ENCODE measurements around the gene EPN2. TPM values are rescaled to one million over a fixed set of nuclear protein-coding genes. Genes with fewer than 3 reads are reported as not detected.
"Not testable (repeated sequence)": the region's sequence is repeated elsewhere in the genome, so short reads cannot be mapped to it uniquely, and the experiment has no call there.

EPN2 gene
- total RNA-seq, 2 experiments from 2014 or later: 20.1 to 20.4 TPM

DNA sequence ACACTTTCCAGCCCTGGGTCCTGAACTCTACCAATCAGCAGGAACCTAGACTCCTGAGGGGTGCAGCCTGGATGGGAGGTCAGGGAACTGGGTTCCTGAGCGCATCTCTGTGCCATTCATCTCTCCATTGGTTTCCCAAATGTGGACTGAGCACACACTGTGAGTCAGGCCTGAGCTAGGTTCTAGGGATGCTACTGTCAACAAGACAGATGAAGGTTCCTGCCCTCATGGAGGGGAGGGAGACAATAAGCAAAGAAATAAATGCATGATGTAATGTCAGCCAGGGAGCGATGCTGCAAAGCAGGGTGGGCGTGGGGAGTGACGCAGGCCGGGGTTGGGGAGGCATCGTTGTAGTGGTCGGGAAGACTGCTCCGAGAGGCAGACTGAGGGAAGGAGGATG lies 17.0 kb upstream of the EPN2 start:
- CTCF ChIA-PET (ENCODE audit: unreplicated experiment); BruUV-seq (replicated peaks); POLR2A ChIA-PET: not testable (repeated sequence)

DNA sequence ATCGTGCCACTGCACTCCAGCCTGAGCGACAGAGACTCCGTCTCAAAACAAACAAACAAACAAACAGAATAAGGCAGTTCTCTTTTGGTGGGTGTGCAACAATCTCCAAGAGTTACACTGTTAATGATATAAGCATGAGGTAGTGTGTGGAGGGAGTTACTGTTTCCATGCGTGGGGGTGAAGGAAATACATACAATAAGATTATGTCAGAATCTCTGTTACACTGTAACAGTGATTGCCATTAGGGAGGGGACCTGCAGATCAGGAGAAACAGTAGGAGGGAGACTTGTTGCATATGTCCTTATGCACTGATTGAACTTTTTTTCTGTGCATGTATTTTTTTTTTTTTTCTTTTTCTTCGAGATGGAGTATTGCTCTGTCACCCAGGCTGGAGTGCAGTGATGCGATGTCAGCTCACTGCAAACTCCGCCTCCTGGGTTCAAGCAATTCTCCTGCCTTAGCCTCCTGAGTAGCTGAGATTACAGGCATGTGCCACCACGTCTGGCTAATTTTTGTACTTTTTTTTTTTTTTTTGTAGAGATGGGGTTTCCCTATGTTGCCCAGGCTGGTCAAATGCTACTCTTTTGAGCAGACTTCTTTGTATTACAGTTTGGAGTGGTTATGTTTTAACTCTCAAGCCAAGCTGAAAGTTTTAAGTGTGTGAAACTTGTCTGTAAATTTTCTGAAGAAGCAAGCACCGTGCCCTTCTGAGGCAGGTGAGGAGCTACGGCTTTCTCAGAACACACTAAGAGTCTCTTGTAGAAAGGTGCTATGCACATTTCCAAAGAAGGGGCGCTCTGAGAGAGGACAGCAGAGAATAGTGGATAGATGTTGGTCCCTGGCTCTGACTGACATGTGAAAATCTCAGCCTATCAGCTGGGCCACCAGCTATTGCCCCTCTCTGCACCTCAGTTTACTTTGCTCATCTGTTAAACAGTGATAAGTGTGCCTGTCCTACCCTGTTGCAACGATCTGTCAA lies 10.3 kb upstream of the EPN2 start:
- H3K4me3 ChIP-seq (ENCODE audit: low read depth, low read length, poor library complexity, severe bottlenecking); H3K9me2 ChIP-seq (ENCODE audit: insufficient read depth, low read length); BruUV-seq (replicated peaks); intact Hi-C loops (cut with micrococcal nuclease; ENCODE audit: unreplicated experiment); H3K36me3 ChIP-seq (ENCODE audit: insufficient read depth, low read length); H3K79me2 ChIP-seq (ENCODE audit: insufficient read depth, low read depth, low read length); H4K20me1 ChIP-seq (ENCODE audit: insufficient read depth, low read length); H3K4me1 ChIP-seq (ENCODE audit: insufficient read depth, low read length, poor library complexity, severe bottlenecking); POLR2A ChIA-PET; H3K9me3 ChIP-seq (ENCODE audit: low read length); H3K4me2 ChIP-seq (ENCODE audit: low read length); H3K27ac ChIP-seq (ENCODE audit: low read depth, low read length, poor library complexity, severe bottlenecking); CTCF ChIA-PET (ENCODE audit: unreplicated experiment); DNase-seq (ENCODE audit: low spot score); H2AFZ ChIP-seq (ENCODE audit: low read length): not testable (repeated sequence)

More for the DNA sequence above, 17.0 kb upstream of the EPN2 start:
- H3K9me3 ChIP-seq (ENCODE audit: low read length); H4K20me1 ChIP-seq (ENCODE audit: insufficient read depth, low read length); H3K27ac ChIP-seq (ENCODE audit: low read depth, low read length, poor library complexity, severe bottlenecking); H3K4me1 ChIP-seq (ENCODE audit: insufficient read depth, low read length, poor library complexity, severe bottlenecking); H3K9me2 ChIP-seq (ENCODE audit: insufficient read depth, low read length); H3K4me2 ChIP-seq (ENCODE audit: low read length); H3K4me3 ChIP-seq (ENCODE audit: low read depth, low read length, poor library complexity, severe bottlenecking); H2AFZ ChIP-seq (ENCODE audit: low read length); H3K36me3 ChIP-seq (ENCODE audit: insufficient read depth, low read length); DNase-seq (ENCODE audit: low spot score); H3K79me2 ChIP-seq (ENCODE audit: insufficient read depth, low read depth, low read length); intact Hi-C loops (cut with micrococcal nuclease; ENCODE audit: unreplicated experiment): not testable (repeated sequence)

GRCh38 chr17:19234676-19235075 lies 2.5 kb upstream of the EPN2 start:
- H2AFZ ChIP-seq (ENCODE audit: low read length); H3K79me2 ChIP-seq (ENCODE audit: insufficient read depth, low read depth, low read length); H3K9me2 ChIP-seq (ENCODE audit: insufficient read depth, low read length); H3K4me2 ChIP-seq (ENCODE audit: low read length); CTCF ChIA-PET (ENCODE audit: unreplicated experiment); H3K36me3 ChIP-seq (ENCODE audit: insufficient read depth, low read length); intact Hi-C loops (cut with micrococcal nuclease; ENCODE audit: unreplicated experiment); BruUV-seq (replicated peaks); H3K9me3 ChIP-seq (ENCODE audit: low read length); H3K27ac ChIP-seq (ENCODE audit: low read depth, low read length, poor library complexity, severe bottlenecking); DNase-seq (ENCODE audit: low spot score); H3K4me3 ChIP-seq (ENCODE audit: low read depth, low read length, poor library complexity, severe bottlenecking); H4K20me1 ChIP-seq (ENCODE audit: insufficient read depth, low read length); POLR2A ChIA-PET; H3K4me1 ChIP-seq (ENCODE audit: insufficient read depth, low read length, poor library complexity, severe bottlenecking): not testable (repeated sequence)

DNA sequence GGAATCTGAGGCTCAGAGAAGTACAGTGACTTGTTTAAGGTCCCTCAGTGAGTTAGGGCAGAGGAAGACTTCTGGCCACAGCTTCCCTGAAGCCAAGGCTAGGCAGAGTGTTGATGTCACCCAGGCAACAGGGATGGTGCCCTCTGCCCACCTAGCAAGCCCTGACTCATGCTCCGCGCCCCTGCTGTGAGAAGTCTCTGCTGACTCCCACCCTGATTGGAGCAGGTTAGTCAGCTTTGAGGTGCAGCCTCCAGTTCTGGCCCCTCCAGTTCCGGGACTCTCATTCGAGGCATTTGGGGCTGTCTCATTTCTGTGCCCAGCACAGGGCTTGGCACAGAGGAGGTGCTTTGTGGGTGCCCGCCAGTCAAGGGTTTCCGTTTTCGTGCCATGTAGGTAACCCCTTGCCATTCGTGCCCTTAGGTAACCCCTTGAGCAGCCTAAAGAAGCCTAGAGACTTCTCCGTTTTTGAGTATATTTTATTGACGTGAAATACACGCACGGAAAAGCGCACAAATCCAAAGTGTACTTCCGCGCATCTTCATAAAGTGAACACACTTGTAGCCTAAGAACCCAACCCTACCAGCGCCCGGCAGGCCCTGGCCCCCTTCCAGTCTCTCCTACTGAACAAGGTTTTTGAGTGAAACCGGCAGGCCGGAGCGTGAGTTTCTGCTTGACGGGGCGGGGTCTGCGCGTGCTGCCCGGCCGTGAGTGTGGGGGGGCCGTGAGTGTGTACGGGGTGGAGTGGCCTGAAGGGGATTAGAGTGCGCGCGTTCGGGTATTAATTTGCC lies 621 bp upstream of the EPN2 start:
- H3K27ac ChIP-seq (ENCODE audit: low read depth, low read length, poor library complexity, severe bottlenecking); H3K79me2 ChIP-seq (ENCODE audit: insufficient read depth, low read depth, low read length); H3K36me3 ChIP-seq (ENCODE audit: insufficient read depth, low read length); intact Hi-C loops (cut with micrococcal nuclease; ENCODE audit: unreplicated experiment); H3K9me3 ChIP-seq (ENCODE audit: low read length); BruUV-seq (replicated peaks); H3K9me2 ChIP-seq (ENCODE audit: insufficient read depth, low read length); H3K4me1 ChIP-seq (ENCODE audit: insufficient read depth, low read length, poor library complexity, severe bottlenecking); DNase-seq (ENCODE audit: low spot score); H2AFZ ChIP-seq (ENCODE audit: low read length); POLR2A ChIA-PET; H3K4me2 ChIP-seq (ENCODE audit: low read length); CTCF ChIA-PET (ENCODE audit: unreplicated experiment); H4K20me1 ChIP-seq (ENCODE audit: insufficient read depth, low read length): not testable (repeated sequence)
- peak overlapping the region; percentile 81 for H3K4me3 ChIP-seq (ENCODE audit: low read depth, low read length, poor library complexity, severe bottlenecking)

All from OCI-LY7 (cell line).